Activated CD8-positive, alpha-beta memory T cell treated with anti-CD3 and anti-CD28 coated beads, Interleukin-2, amount 50 U/mL, for 1 hour (primary cell): ENCODE measurements around the gene STK24.

Experiments
- DNase-seq: peaks from one replicate; pipeline ENCODE4 v3.0.0-alpha.2; 2020; ENCODE audit errors: extremely low read depth

The STK24 gene

GRCh38 chr13:98490195-98490836 lies 86.6 kb downstream of the STK24 start:
- no peak for DNase-seq

GRCh38 chr13:98489446-98490194 lies 87.3 kb downstream of the STK24 start:
- DNase-seq = no peak

DNA sequence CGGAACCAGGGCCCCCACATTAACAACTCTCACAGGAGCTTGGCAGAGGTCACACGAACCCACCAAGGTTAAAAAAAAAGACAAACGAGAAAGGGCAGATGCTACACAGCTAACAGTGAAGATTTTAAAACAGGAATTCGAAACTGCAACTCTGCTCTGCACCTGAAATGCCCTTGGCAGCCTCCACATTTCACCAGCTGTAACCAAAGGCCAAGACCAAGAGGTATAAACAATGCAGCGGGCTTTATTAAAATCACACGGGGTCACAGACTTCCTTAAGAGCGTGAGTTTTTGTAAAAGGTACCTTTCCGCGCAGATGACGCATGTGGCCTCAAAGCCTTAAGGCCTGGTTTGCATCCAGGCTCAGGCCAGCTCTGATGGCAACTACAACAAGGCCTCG lies 88.2 kb downstream of the STK24 start:
- DNase-seq = no peak

DNA sequence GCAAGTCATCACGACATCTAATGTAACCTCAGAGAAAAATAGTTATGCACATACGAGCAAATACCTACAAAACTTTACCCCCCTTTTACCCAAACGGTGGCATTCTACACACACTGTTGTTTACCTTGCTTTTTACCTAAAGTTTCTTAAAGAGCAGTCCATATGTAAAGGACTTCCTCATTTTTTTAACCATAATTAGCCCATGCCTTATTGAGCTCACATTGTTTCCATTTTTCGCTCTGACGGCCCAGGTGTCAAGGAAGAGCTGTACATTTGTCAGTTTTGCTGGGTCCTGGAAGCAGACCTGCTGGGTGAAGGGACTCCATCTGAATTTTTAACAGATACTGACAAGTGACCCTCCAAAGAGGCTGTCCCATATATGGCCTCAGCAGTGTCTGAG lies 89.4 kb downstream of the STK24 start:
- no peak for DNase-seq

DNA sequence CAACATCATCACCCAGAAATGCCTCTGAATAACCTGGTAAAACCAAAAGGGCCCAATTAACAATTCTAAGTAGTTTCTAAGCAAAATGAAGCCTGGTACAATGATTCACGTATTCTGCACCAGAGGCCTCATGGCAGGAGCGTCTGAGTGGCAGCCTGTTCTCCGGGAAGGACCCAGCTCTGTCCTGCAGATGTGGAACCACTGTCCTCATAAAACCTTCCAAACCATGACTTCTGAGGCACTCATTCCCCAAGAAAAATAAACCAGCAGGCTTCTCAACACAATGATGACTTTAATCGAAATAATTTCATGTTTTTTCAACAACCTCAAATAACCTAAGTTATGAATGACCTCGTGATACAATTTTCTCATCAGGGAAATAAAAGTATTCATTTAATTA lies 89.9 kb downstream of the STK24 start:
- DNase-seq = no peak

DNA sequence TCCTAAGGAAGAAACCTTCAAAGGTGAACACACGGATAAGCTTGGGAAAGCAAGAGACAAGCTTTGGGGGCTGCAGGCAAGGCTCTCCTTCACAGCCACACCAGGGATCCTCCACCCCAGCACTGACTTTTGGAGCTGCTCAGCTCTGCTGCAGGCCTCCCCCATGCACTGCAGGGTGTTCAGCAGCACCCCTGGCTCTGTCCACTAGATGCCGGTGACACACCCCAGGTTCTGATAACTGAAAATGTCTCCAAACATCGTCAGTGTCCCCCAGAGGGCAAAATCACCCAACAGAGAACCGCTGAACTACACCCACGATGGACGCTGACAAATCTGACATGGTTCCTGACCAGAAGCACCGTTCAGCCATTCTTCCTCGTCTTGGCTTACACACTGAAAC lies 90.5 kb downstream of the STK24 start:
- DNase-seq = no peak

DNA sequence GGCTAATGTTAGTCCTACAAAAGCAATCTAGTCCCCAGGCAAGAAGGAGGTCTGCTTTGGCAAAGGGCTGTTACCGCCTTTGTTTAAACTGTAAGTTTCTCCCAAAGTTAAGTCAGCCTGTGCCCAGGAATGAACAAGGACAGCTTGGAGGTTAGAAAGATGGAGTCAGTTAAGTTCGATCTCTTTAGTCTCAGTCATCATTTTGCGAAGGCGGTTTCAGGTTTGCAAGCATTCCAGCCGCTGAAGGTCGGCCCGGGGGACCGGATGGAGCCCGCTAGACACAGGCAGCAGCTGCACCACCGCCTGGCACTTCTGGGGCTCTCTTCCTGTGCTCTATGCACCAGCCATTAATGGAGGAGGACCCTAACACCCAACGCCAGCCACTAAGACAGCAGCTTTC lies 91.3 kb downstream of the STK24 start:
- DNase-seq = no peak

- peak; percentile 48 for DNase-seq
These were observed 92.4 kb downstream of the STK24 start for GRCh38 chr13:98484289-98485219.

DNA sequence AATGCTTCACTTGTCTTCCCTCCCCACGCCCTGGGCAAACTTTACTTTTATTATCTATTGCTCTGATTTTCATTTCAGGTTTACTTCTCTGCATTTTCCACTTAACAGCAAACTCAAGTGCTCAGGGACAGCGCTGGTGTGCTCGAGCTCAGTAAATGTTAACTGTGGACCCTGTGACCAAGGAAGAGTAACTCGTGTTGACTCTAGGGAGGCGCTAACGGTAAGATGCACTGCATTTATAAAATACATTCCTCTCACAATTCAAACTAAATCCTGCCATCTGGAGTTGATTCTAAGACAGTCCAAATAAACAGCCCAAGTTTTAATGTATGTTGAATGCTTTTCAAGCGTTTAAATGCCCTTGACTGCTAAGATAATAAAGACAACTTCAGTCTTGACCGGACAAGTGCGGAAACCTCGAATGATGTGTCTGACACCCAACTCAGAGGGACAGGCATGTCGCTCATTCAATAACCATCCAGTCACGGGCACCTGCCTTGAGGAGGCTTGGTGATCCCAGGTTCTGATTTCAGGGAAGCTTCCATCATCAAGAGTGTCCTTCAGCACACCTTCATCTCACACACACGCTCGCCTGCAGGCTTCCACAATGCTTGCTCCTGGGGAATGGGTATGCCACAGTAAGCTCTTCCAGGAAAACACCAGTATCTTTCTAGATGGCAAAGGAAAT lies 93.2 kb downstream of the STK24 start:
- DNase-seq = no peak

GRCh38 chr13:98482476-98483444 lies 94.1 kb downstream of the STK24 start:
- DNase-seq = no peak

DNA sequence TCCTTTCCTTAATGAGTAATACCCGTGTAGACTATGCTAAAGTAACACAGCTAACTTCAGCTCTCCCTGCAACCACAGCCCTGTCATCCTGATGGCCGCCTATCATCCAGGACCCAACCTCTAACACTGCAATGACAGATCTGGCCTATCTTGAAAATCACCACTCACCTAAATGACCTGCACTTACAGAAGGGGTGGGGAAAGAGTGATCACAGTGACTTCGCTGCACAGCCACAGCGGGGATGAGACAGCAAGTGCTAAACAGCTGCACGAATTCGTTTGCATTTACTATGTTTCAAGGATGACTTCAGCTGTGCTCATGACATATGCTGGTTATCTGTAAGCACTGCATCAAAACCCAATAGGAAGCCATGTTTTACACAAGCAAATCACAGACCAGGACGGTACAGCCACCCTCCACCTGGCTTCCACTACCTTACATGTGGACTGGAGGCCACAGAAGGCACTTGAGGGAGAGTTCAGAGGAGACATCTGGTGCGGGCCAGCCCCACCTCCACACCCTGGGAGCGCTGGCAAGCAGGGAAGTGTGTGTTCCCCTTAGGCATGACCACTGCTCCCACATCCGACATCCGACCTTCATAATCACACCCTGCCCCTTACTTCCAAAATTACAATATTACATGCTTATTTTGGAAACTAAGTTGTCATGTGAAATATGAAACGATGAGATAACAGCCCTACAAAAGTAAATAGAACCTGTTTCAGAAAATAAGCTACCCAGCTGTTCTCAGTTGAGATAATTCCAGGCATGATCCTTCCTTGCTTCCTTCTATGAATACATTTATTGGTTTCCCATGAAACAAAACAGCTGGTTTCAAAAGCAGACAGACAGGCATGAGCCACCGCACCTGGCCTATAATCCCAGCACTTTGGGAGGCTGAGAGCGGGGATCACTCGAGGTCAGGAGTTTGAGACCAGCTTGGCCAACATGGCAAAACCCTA lies 95.7 kb downstream of the STK24 start:
- DNase-seq = no peak

DNA sequence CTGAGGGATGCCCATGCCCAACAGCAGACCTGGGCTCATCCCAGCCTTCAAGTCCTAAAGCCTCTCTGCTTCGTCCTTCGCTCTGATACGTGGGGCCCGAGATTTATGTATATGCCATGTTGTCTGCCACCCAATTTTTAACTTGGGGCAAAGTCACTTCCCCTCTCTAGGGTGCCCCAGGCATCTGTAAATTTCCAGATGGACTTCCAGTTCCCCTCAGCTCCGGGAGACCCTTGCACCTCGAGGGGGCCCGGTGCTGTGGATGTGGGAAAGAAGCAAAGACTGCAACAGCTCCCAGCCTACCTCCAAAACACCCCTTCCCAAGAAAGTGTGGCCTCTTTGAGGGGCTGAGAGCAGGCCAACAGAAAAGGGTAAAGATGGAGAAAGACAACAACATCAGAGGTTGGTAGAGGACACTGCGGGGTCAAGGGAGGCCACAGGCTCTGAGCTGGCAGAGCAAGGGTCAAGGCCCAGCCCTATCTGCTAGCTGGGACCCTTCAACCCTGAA lies 97.4 kb downstream of the STK24 start:
- no peak for DNase-seq

- DNase-seq = no peak
These were observed 98.4 kb downstream of the STK24 start for GRCh38 chr13:98478189-98479129.

GRCh38 chr13:98476538-98476966 lies 100.4 kb downstream of the STK24 start:
- DNase-seq = peak; percentile 74

DNA sequence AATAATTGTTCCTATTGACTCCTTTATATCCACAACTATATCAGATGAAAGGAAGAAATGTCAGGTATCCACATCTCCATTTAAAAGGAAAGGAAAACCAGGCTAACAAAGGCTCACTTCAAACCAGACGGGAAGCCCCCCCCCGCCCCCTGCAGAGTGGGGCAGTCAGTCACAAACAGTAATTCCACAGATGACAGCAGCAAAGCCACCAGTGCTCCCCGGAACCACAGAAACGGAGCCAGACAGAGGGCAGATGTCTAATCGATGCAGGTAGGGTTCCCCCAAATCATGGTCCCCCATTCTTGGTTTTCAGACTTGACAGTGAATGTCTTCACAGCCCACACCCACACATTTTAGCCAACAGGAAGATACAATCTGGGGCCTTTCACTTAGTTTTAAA lies 100.8 kb downstream of the STK24 start:
- DNase-seq = peak; percentile 51

DNA sequence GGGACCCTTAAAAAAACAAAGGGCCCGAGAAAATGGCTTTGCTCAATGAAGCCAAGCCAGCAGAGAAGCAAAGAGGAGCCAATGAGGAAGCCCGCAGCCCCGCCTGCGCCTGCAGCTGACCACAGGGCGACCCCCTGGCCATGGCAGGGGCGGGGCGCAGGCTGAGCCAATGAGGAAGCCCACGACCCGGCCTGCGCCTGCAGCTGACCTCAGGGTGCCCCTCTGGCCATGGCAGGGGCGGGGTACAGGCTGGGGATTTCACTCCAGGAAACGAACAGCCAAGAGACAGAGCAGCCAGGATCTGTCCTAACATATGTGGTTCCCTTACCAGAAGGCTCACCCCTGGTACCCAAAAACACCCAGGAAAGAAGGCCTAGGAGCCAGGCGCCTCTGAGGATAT lies 101.4 kb downstream of the STK24 start:
- DNase-seq = no peak

GRCh38 chr13:98474761-98475160 lies 102.1 kb downstream of the STK24 start:
- DNase-seq = no peak

GRCh38 chr13:98474292-98474691 lies 102.6 kb downstream of the STK24 start:
- DNase-seq = no peak
